Neural cell (in vitro differentiated cells): ENCODE measurements around the gene SIGLEC12. TPM values are rescaled to one million over a fixed set of nuclear protein-coding genes. Genes with fewer than 3 reads are reported as not detected.
"Not testable (repeated sequence)": the region's sequence is repeated elsewhere in the genome, so short reads cannot be mapped to it uniquely, and the experiment has no call there.

Experiments
- H2AFZ ChIP-seq: fragments of 200-600, 300-800 bp; sonication (generic), shearing (Covaris generic); 2 replicates; pipeline ENCODE4 v1.6.0; 2014; ENCODE audit warnings: low read depth, mild to moderate bottlenecking, antibody characterized with exemption, low read length, moderate library complexity
- H3F3A ChIP-seq: fragments of 200-600 bp; shearing (Covaris generic); 2 replicates; pipeline ENCODE4 v1.6.1; 2016; ENCODE audit warnings: mild to moderate bottlenecking, moderate library complexity, mixed read lengths, antibody characterized with exemption, low read length; ENCODE audit not compliant: insufficient read depth, poor library complexity, severe bottlenecking
- H3K27ac ChIP-seq: fragments of 200-600, 300-800 bp; sonication (generic), shearing (Covaris generic); 2 replicates; pipeline ENCODE4 v1.5.1; 2014; ENCODE audit warnings: mild to moderate bottlenecking, low read length, moderate library complexity
- H3K27me3 ChIP-seq: fragments of 300-800, 200-600 bp; sonication (generic), shearing (Covaris generic); 2 replicates; pipeline ENCODE4 v1.6.0; 2014; ENCODE audit warnings: mild to moderate bottlenecking, low read depth, low read length, moderate library complexity; ENCODE audit not compliant: insufficient read depth
- H3K36me3 ChIP-seq: fragments of 300-800, 200-600 bp; sonication (generic), shearing (Covaris generic); 2 replicates; pipeline ENCODE4 v1.5.1; 2014; ENCODE audit warnings: mild to moderate bottlenecking, antibody characterized with exemption, low read length, moderate library complexity; ENCODE audit not compliant: insufficient read depth
- H3K4me2 ChIP-seq: fragments of 300-800, 200-600 bp; sonication (generic), shearing (Covaris generic); 2 replicates; pipeline ENCODE4 v1.6.0; 2014; ENCODE audit warnings: mild to moderate bottlenecking, low read length
- H3K4me3 ChIP-seq: fragments of 300-800, 200-600 bp; sonication (generic), shearing (Covaris generic); 2 replicates; pipeline ENCODE4 v1.5.1; 2014; ENCODE audit warnings: mild to moderate bottlenecking, low read length, moderate library complexity
- H3K79me2 ChIP-seq: fragments of 200-600 bp; shearing (Covaris generic); replicated peaks from 2 replicates; pipeline ENCODE4 v1.6.0; 2014; ENCODE audit warnings: mild to moderate bottlenecking, low read length, moderate library complexity; ENCODE audit not compliant: insufficient read depth
- H3K9ac ChIP-seq: fragments of 300-800, 200-600 bp; sonication (generic), shearing (Covaris generic); 2 replicates; pipeline ENCODE4 v1.6.1; 2016; ENCODE audit warnings: mild to moderate bottlenecking, low read length, mixed read lengths
- H3K9me2 ChIP-seq: fragments of 200-600 bp; shearing (Covaris generic); 2 replicates; pipeline ENCODE4 v1.6.1; 2016; ENCODE audit warnings: mild to moderate bottlenecking, low read length, mixed read lengths; ENCODE audit not compliant: insufficient read depth
- H3K9me3 ChIP-seq: fragments of 200-600, 300-800 bp; sonication (generic), shearing (Covaris generic); 2 replicates; pipeline ENCODE4 v1.6.1; 2016; ENCODE audit warnings: mild to moderate bottlenecking, mixed run types, low read length, moderate library complexity, mixed read lengths
- H4K20me1 ChIP-seq: fragments of 200-600 bp; shearing (Covaris generic); 2 replicates; pipeline ENCODE4 v1.6.1; 2016; ENCODE audit warnings: mild to moderate bottlenecking, mixed run types; ENCODE audit not compliant: insufficient read depth
- CTCF ChIP-seq: fragments of 450-650 bp; IDR thresholded peaks from 2 replicates; pipeline ENCODE4 v1.5.1; 2014; ENCODE audit warnings: antibody characterized with exemption, mild to moderate bottlenecking, moderate library complexity; ENCODE audit not compliant: poor library complexity, severe bottlenecking
- EP300 ChIP-seq: fragments of 450-650 bp; conservative IDR thresholded peaks from 2 replicates; pipeline ENCODE4 v1.6.1; 2014; ENCODE audit warnings: antibody characterized with exemption, mild to moderate bottlenecking, moderate library complexity; ENCODE audit not compliant: poor library complexity, severe bottlenecking
- EZH2 ChIP-seq: fragments of 200-600, 300-800 bp; shearing (Covaris generic), sonication (generic); IDR thresholded peaks from 2 replicates; pipeline ENCODE4 v1.6.1; 2014; ENCODE audit warnings: antibody characterized with exemption, low read length, borderline replicate concordance, mild to moderate bottlenecking; ENCODE audit not compliant: insufficient read depth, poor library complexity, severe bottlenecking
- MXI1 ChIP-seq: fragments of 450-650 bp; conservative IDR thresholded peaks from 2 replicates; pipeline ENCODE4 v1.6.1; 2014; ENCODE audit warnings: antibody characterized with exemption, mild to moderate bottlenecking; ENCODE audit not compliant: poor library complexity, severe bottlenecking
- POLR2AphosphoS5 ChIP-seq: IDR thresholded peaks from 2 replicates; pipeline ENCODE4 v1.6.1; 2012
- RAD21 ChIP-seq: fragments of 450-650 bp; conservative IDR thresholded peaks from 2 replicates; pipeline ENCODE4 v1.6.1; 2014; ENCODE audit warnings: antibody characterized with exemption, mild to moderate bottlenecking, moderate library complexity
- REST ChIP-seq: IDR thresholded peaks from 2 replicates; pipeline ENCODE4 v1.6.1; 2012; ENCODE audit warnings: borderline replicate concordance
- SMC3 ChIP-seq: fragments of 450-650 bp; conservative IDR thresholded peaks from 2 replicates; pipeline ENCODE4 v1.6.1; 2014; ENCODE audit warnings: antibody characterized with exemption, mild to moderate bottlenecking, moderate library complexity; ENCODE audit not compliant: poor library complexity
- TAF1 ChIP-seq: IDR thresholded peaks from 2 replicates; pipeline ENCODE4 v1.6.1; 2012; ENCODE audit warnings: low read depth
- polyA plus RNA-seq: library from polyadenylated mRNA; depleted of rRNA; stranded (reverse); fragments of >200 nt; gene quantifications from 2 replicates; pipeline ENCODE4 v1.2.3, GENCODE V29; 2014

Gene SIGLEC12
- polyA plus RNA-seq, 1 donor from 2014 or later: not detected

GRCh38 chr19:51466723-51467122, 34.9 kb downstream of the SIGLEC12 start:
- H3K27me3 ChIP-seq: no peaks in the 10 kb centered on the region
- H3K9me2 ChIP-seq: no peaks in the 10 kb centered on the region
- no peak overlapping the region for H3K9ac ChIP-seq
- no peaks in the 10 kb centered on the region for H3K36me3 ChIP-seq
- no peak overlapping the region for H2AFZ ChIP-seq
- H3K79me2 ChIP-seq: no peaks in the 10 kb centered on the region
- no peaks in the 10 kb centered on the region for H3K9me3 ChIP-seq
- H4K20me1 ChIP-seq: no peaks in the 10 kb centered on the region
- no peak overlapping the region for H3K4me2 ChIP-seq
- no peak overlapping the region for H3K27ac ChIP-seq
- no peaks in the 10 kb centered on the region for H3F3A ChIP-seq
- no peak overlapping the region for H3K4me3 ChIP-seq
- TF ChIP-seq RAD21 (no peak), REST (no peak), SMC3 (no peak), MXI1 (no peak), CTCF (no peak), EZH2 (no peak), POLR2AphosphoS5 (no peak), EP300 (no peak), TAF1 (no peak)

GRCh38 chr19:51463976-51464581, 37.5 kb downstream of the SIGLEC12 start:
- not testable (repeated sequence) for H3K9me3 ChIP-seq, H3K4me2 ChIP-seq, H3K4me3 ChIP-seq, H3K36me3 ChIP-seq, H4K20me1 ChIP-seq, H3K9ac ChIP-seq, H3K9me2 ChIP-seq, H3F3A ChIP-seq, H3K27me3 ChIP-seq, H3K79me2 ChIP-seq, H2AFZ ChIP-seq, H3K27ac ChIP-seq

GRCh38 chr19:51462681-51463080, 38.9 kb downstream of the SIGLEC12 start:
- TF ChIP-seq EP300 (no peak), SMC3 (no peak)
- Histone ChIP-seq H3K79me2 (no peaks in the 10 kb centered on the region), H3K9me3 (no peaks in the 10 kb centered on the region), H2AFZ (no peak overlapping the region), H3K4me3 (no peak overlapping the region), H3K36me3 (no peaks in the 10 kb centered on the region), H3K9me2 (no peaks in the 10 kb centered on the region), H3F3A (no peaks in the 10 kb centered on the region), H3K27me3 (no peaks in the 10 kb centered on the region), H3K27ac (no peak overlapping the region), H3K4me2 (no peak overlapping the region), H3K9ac (no peak overlapping the region), H4K20me1 (no peaks in the 10 kb centered on the region)
